Stimulated activated CD4-positive, alpha-beta T cell treated with anti-CD3 and anti-CD28 coated beads, Interleukin-12 subunit alpha, Interleukin-12 subunit beta, amount 100 ng/mL, for 24 hours (primary cell): ENCODE data around the gene CCDC28A.
"Not testable (repeated sequence)": the region's sequence is repeated elsewhere in the genome, so short reads cannot be mapped to it uniquely, and the experiment has no call there.

ENCODE experiments used
- DNase-seq, 2 experiments: peaks; one replicate each; pipeline ENCODE4 v3.0.0-alpha.2; 2020; ENCODE audit warnings: low read depth in 2 of 2

CCDC28A gene

DNA sequence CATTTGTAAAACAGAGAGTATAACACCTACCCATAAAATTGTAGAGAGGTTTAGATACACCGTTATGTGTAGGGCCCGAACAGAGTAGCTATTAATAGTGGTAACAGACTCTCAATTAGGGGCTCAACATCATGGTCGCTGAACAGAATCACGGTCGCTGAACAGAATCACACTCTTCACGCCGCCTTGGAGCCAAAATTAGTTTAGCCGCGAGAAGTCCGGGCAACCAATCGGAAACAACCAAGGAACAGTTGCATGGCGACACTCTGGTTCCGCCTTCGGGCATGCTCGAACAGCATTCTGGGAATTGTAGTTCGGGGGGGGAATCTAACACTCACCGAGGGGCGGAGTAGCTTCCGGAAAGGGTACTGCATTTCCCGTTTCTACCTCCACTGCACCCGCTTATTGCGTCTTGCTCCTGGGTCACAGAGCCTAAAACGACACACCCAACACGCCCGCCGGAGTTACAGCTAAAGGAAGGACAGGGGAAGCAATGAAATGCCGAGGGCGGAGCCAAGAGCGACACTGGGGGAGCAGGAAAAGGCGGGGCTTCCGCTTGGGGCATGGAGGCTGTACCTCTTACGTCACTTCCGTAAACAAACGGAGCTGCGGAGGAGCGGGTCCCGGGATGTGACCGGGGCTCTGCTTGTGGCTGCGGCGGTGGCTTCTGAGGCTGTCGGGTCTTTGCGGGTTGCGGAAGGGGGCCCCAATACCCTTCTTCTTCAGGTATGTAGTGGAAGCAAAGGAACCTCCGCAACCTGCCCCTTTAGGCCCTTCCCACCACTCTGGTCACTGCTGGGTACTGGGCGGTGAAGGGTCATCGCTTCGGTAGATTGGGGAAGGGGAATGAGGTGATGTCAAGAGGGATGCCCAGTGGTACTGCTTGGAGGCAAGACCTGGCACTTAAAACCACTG, at the start of gene CCDC28A:
Gene CCDC28A (plus strand): TSS at position 593 of the 915 bp plus-strand sequence. CDS start 2,352 bp downstream, outside the sequence.
- DNase-seq = peak; percentile 85

DNA sequence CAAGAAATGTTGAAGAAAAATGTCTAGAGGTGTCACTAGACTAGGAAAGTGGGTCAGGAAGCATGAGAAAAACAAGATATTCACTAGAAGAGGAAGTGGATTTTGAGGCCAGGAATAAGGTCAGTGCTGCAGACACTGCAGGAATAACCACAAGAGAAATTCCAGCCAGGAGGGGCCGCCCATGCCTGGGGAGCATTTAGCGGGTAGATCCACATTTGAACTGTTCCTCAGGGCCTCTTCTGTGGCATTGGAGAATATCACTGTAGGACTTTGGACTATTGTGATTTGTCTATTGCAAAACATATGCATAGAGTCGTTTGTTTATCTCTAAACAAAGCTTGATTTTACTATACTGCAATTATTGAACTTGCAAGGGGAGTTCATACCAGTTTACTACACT, 49.6 kb upstream of the CCDC28A start:
- no peak for DNase-seq

DNA sequence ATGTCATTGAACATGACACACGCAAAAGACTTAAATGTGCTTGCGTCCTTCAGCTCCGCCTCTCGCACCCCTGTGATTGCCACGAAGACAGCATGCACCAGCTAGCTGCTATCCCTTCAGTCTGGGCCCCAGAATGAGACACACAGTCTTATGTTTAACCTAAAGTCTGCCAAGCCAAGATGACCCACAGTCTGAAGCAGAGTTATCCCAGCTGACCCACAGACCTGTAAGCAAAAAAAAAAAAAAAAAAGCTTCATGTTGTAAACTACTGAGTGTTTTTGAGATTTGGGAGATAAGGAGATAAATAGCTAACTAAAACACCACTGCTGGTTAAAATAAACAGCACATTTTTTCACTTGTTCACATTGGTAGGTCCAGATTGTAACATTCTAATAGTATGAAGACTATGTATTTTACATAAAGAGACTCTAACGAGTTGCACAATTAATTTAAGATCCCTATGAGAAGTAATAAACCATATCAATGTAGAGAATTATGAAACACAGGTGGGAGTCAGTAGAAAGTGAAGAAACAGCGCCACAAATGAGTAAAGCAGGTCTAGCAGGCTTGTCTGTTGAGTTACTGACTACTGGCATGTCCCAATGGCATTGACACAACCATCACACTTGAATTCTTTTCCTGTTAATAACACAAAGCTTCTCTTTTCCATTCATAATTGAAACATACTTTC, 47.4 kb upstream of the CCDC28A start:
- no peak for DNase-seq

DNA sequence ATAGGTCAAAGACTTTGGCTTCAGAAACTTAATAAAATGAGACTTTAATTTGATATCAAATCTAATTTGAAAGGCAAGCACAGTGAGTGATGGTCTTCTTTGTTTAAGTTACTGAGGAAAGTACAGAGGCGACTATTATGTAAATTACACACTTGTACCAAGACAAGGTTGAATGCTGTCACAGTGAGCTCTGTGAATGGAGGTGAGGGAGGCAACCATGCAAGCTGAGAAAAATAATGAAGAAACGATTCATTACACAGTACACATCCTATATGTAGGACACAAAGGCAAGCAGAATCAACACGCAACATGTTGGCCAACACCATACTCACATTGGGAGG, 46.8 kb upstream of the CCDC28A start:
- no peak for DNase-seq

DNA sequence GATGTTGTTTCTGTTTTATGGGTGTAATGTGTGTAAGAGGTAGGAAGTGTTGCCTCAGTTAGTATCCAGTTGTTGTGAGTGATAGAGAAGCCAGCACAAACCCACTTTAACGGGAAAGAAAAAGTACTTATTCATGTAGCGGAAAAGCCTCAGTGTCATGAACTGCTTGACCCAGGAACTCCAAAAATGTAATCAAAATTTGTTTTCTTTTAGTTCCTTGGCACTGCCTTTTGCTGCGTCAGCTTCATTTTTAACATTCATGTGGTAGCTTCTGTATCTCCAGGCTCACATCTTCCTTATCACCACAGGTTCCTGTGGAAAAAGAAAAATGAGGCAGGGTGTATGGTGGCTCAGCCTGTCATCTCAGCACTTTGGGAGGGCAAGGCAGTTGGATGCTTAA, 46.4 kb upstream of the CCDC28A start:
- DNase-seq = no peak

DNA sequence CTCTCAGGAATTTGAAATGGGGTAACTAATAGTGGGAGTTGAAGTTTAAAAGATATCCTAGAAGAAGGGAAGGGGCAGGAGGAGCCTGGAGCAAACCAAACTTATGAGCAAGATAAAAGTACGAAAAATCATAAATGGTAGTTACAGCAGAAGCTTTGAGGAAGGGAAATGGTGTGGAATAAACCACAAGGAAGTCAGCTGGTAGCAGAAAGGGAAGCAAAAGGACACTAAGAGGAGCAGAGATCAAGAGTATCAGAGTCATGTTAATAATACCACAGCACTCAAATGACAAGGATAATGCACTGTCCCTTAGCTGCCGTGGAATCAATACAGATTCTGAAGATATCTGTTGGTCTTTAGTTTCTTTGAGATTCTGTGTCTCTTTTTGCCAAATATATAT, 44.9 kb upstream of the CCDC28A start:
- no peak for DNase-seq

DNA sequence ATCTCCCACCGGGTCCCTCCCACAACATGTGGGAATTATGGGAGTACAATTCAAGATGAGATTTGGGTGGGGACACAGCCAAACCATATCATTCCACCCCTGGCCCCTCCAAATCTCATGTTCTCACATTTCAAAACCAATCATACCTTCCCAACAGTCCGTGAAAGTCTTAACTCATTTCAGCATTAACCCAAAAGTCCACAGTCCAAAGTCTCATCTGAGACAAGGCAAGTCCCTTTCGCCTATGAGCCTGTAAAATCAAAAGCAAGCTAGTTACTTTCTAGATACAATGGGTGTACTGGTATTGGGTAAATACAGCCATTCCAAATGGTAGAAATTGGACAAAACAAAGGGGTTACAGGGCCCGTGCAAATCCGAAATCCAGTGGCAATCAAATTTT, 43.5 kb upstream of the CCDC28A start:
- not testable (repeated sequence) for DNase-seq

DNA sequence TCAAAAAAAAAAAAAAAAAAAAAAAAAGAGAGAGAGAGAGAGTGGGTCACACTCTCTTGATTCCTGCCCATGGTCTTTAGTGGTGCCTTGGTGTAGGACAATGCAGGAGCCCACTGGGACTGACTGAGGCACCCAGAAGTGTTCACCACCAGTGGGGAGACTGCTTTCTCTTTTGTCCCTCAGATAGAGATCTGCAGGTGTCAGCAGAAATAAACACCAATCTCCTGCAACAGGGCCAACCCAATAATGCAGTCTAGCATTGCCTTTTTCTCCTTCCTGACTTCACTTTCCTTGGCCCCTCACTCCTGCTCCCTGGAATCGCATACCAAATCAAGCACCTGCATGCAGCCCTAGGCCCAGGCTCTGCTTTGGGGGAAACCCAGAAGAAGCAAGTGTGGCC, 39.0 kb upstream of the CCDC28A start:
- no peak for DNase-seq

DNA sequence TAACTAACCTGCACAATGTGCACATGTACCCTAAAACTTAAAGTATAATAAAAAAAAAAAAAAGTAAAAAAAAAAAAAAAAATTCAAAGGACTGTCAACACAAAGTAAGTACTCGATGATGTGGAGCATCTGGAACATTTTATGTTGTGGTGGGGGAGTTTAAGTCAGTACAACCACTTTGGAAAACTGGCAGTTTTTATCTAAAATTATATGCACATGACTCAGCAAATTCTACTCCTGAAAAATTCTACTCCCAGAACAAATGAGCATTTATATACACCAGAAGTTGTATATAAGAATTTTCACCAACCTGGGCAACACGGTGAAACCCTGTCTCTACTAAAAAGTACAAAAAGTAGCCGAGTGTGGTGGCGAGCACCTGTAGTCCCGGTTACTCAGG, 36.9 kb upstream of the CCDC28A start:
- DNase-seq = no peak

DNA sequence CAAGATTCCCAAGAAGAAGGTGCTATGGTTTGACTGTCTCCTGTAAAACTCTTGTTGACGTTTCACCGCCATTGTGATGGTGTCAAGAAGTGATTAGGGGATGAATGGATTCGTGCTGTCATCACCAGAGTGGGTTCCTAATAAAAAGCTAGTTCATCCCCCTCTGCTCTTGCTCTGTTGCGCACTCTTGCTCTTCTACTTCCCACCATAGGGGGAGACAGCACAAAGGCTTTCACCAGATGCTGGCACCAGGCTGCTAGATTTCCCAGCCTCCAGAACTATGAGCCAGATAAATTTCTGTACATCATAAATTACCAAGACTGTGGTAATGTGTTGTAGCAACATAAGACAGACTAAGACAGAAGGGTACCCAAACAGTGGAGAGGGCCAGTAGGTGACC, 21.6 kb upstream of the CCDC28A start:
- no peak for DNase-seq

DNA sequence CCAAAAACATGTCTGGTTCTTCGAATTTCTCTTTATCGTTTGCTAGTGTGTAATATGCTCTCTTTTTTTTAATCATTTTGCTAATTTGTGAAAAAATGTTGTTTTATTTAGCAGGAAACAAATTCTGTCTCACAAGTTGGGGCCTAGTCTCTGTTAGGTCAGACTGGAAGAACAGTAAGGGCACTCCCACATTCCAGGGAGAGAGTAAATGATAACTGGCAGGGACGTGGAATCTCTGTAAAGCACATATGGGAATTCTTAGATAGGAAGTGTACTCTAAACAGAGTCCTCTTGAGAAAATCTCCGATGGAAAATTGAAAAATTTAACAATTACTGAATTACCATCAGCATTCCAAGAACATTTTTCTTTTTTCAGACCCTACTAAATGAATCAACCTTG, 16.4 kb upstream of the CCDC28A start:
- no peak for DNase-seq

DNA sequence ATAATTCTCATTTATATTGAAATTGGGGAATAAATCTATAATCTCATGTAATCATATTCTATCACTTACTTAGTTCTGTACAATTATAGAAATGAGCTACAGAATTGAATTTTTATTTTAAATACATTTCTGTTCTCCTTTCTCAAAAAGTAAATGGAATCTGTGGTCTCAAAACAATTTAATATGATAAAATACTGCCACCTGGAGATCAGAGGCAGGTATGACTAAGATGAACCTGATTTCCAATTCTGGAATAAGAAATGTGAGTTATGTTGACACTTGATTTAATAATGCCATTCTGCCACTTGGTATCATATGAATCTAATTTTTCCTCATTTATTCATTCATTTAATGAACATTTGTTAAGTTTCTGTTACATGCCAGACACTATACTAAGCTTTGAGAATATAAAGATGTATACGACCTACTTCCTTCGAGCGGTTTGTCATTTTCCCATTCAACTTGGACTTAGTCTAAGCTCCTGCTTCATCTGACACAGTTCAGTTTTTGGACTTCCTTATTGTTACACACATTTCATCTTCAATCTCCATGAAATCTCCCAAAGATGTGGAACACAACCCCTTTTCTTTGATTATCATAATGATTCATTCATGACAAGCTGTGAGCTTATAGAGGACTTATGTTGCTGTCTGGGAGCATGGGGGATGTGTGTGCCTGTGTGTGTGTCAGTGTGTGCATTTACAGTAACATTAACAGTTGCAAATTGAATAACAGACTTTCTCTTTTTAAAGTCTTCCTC, 7.5 kb upstream of the CCDC28A start:
- DNase-seq = no peak

DNA sequence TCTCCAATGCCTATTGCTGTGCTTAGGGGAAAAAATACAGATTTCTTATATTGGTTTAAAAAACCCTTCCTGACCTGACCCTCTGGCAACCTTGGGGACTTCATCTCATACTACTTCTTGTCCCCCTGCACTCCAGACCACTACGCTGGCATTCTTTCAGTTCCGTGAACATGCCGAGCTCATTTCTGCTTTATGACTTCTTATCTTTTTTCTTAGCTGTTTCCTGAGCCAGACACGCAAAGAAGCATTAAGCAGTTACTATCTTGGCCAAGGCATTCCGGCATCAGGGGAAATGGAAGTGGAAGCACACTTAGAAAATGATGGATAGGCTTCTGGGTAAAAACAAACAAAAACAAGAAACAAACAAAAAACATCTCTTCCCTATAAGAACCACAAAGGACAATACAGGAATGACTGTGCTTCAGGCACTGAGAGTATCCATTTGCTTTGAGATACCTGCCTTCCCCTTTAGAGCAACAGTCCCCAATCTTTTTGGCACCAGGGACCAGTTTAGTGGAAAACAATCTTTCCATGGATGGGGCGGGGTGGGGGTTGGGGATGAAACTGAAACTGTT, 4.4 kb upstream of the CCDC28A start:
- no peak for DNase-seq

DNA sequence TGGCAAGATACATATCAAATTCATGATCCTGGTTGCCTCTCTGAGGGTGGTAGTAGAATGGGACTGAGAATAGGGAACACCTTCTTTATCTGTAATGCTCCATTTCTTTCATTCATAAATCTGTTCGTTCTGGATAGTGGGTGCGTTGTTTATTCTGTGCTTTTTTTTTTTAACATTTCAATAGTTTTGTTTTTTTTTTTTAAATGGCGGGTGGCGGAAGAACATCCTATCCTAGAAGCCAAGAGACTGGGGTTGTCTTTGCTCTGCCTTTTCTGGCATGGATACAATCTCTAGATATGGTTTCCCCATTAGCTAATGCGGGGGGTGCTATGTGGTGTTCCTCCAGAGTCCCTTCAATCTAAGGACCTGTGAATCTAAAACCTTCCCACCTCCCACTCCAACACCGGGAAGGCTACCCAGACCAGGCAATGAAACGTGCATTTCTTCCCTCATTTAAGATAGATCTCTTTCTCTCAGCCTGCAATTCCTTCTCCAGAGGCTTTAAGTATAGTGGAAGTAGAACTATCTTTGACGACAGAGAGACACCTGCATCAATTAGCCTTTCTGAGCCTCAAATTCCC, 883 bp upstream of the CCDC28A start:
- DNase-seq = no peak

DNA sequence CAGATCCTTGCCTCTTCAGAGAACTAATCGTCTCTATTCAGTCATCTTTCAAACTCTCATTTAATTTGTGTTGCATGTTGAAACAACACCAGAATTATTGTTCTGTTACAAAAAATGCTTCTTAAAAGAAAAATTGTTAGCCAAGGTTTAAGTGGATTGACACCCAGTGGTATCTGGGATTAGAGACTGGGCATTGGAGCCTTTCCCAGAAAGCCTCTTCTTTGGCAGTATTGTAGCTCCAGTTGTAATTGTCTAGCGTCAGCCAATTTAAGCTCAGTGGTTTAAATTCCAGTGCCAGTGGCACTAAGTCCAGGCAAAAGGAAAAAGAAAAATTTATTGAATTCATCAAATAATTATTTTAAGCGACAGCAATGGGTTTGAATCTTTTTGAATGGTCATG, 801 bp downstream of the CCDC28A start:
- DNase-seq = no peak

DNA sequence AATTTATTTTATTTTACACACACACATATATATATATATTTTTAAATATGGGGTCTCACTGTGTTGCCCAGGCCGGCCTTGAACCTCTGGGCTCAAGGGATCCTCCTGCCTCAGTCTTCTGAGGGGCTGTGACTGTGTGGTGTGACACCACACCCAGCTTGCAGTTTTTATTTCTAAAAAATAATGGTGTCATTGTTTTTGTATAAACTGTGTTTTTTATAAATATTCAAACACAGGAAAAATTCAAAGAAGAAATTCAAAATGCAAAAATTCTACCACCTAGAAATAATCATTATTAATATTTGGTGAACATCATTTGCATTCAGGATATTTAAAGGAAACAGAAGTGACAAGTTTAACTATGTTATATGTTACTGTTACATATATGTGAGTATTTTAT, 3.1 kb downstream of the CCDC28A start:
- no peak for DNase-seq

DNA sequence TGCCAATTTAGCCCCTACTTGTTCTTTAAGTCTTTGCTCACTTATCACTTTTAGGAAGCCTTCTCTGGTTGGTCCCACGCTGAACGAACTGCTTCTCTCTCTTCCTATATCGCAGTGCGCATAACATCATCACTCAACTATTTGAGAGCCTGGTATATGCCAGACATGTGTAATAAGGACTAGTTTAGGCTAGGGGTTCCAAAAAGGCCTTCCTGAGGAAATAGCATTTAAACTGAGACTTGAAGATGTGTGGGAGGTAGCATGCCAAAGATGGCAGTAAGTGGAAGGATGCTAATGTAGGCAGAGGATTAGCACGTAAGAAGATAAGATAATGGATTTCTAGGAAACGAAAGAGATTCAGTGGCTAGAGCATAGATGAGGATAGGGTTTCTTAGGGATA, 4.8 kb downstream of the CCDC28A start:
- DNase-seq = no peak

DNA sequence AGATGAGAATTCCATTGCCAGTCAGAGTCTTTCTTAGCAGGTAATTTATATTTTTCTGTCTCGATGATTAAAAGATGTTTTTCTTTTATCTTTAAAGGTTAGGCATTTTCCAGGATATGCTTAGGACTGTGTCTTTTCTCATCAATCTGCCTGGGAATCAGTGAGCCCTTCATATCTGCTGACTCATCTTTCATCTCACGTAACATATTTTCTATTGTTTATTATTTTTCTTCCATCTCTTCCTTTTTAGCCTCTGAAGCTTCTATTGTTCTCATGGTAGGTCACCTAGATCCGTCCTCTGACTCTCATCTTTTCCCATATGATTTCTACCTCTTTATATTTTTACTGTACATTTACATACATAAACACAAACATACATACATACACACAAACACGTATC, 8.7 kb downstream of the CCDC28A start:
- no peak for DNase-seq

DNA sequence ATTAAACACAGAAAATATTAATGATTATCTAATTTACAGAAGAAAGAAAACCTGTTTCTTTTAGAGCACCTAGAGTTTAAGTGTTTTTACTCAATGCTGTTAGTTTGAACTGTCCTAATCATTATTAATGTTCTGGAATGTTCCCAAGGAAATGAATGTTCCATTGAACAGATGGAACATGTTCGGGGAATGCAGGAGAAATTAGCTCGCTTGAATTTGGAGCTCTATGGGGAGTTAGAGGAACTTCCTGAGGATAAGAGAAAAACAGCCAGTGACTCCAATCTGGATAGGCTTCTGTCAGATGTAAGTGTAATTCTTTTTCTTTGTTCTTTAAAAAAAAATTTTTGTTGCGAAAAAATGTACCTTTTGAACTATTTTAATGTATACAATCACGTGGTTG, 11.5 kb downstream of the CCDC28A start:
- DNase-seq = no peak

DNA sequence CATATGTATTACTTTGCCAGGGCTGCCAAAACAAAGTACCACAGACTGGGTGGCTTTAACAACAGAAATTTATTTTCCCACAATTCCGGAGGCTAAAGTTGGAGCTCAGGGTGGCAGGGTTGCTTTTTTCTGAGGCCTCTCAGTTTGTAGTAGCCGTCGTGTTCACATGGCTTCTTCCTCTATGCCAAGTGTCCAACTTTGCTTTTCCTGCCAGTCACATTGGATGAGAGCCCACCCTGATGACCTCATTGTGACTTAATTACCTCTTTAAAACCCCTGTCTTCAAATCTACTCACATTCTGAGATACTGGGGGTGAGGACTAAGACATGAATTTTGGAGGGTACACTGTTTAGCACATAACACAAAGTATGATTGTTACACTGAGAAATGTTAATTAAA, 12.4 kb downstream of the CCDC28A start:
- DNase-seq = no peak

DNA sequence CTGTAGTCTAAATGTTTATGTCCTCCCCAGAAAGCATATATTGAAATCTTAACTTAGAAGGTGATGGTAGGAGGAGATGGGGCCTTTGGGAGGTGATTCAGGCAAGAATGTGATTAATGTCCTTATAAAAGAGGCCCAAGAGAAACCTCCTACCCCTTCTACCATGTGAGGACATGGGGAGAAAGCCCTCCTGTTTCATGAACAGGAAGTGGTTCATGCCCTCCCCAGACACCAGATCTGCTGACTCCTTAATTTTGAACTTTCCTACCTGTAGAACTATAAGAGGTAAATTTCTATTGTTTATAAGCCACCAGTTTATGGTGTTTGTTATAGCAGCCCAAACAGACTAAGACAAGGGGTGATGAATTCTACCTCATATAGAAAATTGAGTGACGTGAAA, 13.6 kb downstream of the CCDC28A start:
- no peak for DNase-seq
